HG03060 (cell line): ENCODE data around the gene WNT9B.

Source experiments
- ATAC-seq: cut with Tn5 transposase; IDR thresholded peaks from one replicate; pipeline ENCODE4 v1.9.1; 2021; ENCODE audit warnings: low read depth, moderate number of reproducible peaks; ENCODE audit not compliant: unreplicated experiment

The WNT9B gene

GRCh38 chr17:46851029-46851741, at the start of gene WNT9B:
TSS of gene WNT9B (plus strand) at chr17:46851583. CDS start at chr17:46851639, 56 bp downstream.
- ATAC-seq = no peak

GRCh38 chr17:46802800-46803199, 48.6 kb upstream of the WNT9B start:
- ATAC-seq = no peak

- ATAC-seq = no peak
These were observed 47.8 kb upstream of the WNT9B start for GRCh38 chr17:46803544-46803943.

GRCh38 chr17:46805771-46806170, 45.6 kb upstream of the WNT9B start:
- no peak for ATAC-seq

GRCh38 chr17:46809110-46809571, 42.2 kb upstream of the WNT9B start:
- no peak for ATAC-seq

GRCh38 chr17:46810837-46811236, 40.5 kb upstream of the WNT9B start:
- no peak for ATAC-seq

- ATAC-seq = no peak
These were observed 39.3 kb upstream of the WNT9B start for GRCh38 chr17:46811978-46812583.

GRCh38 chr17:46812624-46813318, 38.6 kb upstream of the WNT9B start:
- no peak for ATAC-seq

GRCh38 chr17:46813920-46814319, 37.5 kb upstream of the WNT9B start:
- no peak for ATAC-seq

GRCh38 chr17:46814446-46814845, 36.9 kb upstream of the WNT9B start:
- ATAC-seq = no peak

- ATAC-seq = no peak
These were observed 35.7 kb upstream of the WNT9B start for GRCh38 chr17:46815474-46816353.

- ATAC-seq = no peak
These were observed 34.1 kb upstream of the WNT9B start for GRCh38 chr17:46817151-46817900.

- no peak for ATAC-seq
These were observed 33.5 kb upstream of the WNT9B start for GRCh38 chr17:46817901-46818209.

- no peak for ATAC-seq
These were observed 33.0 kb upstream of the WNT9B start, which contains the start of gene WNT3 for GRCh38 chr17:46818316-46818928. TSS of gene WNT3 (minus strand) at chr17:46818692. CDS start at chr17:46818597, 95 bp downstream.

- no peak for ATAC-seq
These were observed 32.2 kb upstream of the WNT9B start for GRCh38 chr17:46818929-46819859.

GRCh38 chr17:46819906-46820351, 31.5 kb upstream of the WNT9B start:
- no peak for ATAC-seq

GRCh38 chr17:46820592-46821450, 30.6 kb upstream of the WNT9B start:
- ATAC-seq = no peak
